SKM-1 (cell line): ENCODE results near the gene CTDSP1.

ENCODE experiments used
- DNase-seq: peaks from one replicate; lab custom pipeline; 2025; ENCODE audit not compliant: unreplicated experiment; lab: John Stamatoyannopoulos, UW

Gene CTDSP1

GRCh38 chr2:218399391-218400166, at the start of gene CTDSP1:
Gene CTDSP1 (plus strand): TSS chr2:218399868. CDS start chr2:218400091, 223 bp downstream.
- DNase-seq: peak; percentile 81

DNA sequence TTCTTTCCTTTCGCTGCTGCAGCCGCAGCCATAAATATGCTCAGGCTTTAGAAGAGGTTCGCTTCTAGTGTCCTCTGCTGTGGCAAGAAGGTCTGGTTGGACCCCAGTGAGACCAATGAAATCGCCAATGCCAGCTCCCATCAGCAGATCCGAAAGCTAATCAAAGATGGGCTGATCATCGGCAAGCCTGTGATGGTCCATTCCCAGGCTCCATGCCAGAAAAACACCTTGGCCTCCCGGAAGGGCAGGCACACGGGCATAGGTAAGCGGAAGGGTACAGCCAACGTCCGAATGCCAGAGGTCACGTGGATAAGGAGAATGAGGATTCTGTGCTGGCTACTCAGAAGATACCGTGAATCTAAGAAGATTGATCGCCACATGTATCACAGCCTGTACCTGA, 45.6 kb upstream of the CTDSP1 start:
- no peak for DNase-seq

- DNase-seq: no peak
These were observed 44.7 kb upstream of the CTDSP1 start for GRCh38 chr2:218354850-218355443.

DNA sequence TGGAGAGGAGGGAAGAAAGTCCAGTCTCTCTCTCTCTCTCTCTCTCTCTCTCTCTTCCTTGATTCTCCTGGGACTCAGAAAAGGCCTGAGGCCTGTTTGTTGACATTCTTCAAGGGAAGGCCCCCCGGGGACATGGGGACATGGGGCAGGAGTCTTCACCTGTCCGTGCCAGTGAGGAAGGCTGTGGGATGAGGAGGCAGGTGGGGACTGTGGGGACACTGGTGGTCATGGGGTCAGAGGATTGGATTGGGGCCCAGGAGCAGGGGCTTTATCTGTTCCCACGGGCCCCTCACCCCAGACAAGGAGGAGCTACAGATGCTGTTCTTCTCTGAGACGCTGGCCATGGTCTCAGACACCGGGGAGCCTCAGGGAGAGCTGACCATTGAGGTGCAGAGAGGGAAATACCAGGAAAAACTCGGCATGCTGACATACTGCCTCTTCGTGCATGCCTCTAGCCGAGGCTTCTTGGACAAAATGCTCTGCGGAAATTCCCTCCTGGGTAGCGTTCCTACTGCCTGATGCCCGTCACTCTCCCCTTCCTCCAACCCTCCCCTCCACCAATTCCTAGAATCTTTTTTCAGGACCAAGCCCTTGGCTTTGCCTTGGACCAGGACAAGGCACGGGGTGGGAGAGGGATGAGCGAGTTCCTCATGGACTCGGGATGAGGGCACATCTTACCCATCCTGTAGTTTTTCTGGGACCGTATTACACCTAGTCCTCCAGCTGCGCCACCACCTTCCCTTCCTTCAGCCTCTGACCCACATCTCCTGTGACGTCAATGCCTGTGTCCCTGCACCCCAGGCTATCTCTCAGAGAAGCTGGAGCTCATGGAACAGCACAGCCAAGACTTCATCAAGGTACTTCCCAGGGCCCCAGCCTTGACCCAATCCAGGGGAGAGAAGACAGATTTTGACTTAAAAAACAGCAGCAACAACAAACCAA, 42.2 kb upstream of the CTDSP1 start:
- DNase-seq: no peak

DNA sequence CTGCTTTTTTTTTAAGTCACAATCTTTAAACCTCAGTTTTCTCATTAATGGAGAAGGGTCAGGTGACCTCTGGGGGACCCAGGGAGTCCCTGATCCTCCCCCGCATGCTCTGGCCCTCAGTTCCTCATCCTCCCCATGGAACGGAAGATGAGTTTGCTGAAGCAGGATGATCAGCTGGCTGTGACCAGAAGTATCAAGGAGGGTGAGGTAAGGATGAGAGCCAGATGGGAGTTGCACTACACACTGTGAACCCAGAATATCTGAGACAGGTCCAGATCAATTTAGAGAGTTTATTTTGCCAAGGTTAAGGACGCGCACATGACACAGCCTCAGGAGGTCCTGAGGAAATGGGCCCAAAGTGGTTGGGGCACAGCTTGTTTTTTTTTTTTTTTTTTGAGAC, 39.2 kb upstream of the CTDSP1 start:
- DNase-seq: peak; percentile 84

DNA sequence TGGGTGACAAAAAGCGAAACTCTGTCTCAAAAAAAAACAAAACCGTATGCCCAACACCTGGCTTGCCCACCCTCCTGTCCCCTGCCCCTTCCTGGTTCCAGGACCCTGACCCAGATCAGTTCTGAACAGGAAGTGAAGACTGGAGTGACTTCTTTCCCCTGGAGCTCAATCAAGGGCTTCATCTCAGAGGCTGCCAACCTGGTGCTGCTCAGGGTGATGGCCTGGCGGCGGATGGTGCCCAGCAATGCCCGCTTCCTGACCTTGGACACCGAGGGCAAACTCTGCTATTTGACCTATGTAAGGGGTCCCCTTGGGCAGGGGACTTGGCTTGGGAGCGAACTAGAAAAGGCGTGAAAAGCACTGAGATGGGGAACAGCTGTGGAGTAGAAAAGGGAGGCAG, 37.1 kb upstream of the CTDSP1 start:
- DNase-seq: no peak

DNA sequence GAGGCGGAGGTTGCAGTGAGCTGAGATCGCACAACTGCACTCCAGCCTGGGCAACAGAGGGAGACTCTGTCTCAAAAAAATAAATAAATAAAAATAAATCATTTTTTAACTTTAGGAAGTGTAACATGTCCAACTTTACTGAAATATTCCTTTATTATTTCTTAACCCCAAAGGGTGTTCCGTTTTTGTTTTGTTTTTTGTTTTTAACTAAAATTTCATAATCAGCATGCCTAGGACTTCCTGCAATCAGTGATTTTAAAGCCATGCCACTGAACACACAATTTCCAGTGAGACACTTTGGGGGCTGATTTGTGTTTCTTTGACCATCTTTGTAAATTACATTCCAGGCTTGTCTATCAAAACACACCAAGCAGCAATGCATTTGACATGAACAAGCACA, 35.9 kb upstream of the CTDSP1 start:
- no peak for DNase-seq

DNA sequence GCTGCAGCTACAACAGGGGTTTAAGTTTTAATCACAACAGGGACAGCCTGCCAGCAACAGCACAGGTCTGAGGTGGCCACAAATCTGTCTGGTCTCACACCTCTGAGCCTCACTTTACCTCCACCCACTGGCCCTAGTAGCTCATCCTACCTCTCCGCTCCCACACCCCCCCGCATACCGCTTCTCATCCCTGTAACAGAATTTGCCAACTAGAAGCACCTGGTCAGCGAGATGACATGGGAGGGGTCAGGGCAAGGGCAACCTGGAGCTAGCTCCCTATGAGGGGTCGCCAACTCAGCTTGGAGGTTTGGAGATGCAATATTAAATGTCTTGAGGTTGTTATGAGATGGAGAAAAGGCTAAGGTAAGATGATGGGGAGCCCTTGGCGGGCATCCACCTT, 35.5 kb upstream of the CTDSP1 start:
- DNase-seq: no peak

GRCh38 chr2:218366621-218367414, 32.9 kb upstream of the CTDSP1 start:
- no peak for DNase-seq

DNA sequence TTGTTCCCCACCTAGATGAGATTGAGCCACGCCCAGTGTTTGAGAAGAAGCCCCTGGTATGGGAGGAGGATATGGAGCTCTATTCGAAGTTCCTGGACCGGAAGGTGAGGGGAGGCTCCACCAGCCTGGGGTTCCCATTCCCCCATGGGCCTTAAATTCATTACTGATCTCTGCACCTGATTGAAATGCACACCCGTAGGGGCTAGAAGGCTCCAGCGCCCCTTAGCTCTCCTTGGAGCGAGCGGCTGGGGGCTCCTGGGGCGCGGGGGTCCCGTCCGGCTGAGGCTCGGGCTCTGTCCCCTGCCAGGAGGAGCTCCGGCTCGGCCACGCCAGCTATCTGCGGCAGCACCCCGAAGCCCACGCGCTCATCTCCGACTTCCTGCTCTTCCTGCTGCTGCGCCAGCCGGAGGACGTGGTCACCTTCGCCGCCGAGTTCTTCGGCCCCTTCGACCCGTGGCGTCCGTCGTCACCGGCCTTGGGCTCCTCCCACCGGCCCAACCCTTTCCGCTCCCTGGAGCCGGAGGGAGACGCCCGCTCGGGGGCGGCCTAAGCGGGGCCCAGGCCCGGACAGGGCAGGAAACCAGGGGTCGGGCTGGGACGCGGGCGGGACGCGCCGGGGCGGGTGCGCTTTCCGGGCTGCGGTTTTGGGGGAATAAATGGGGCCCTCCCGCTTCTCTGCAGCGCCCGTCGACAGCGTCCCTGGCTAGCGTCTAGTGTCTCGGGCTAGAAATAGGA, 32.1 kb upstream of the CTDSP1 start:
- DNase-seq: peak; percentile 69

- DNase-seq: no peak
These were observed 31.5 kb upstream of the CTDSP1 start for GRCh38 chr2:218368150-218368528.

DNA sequence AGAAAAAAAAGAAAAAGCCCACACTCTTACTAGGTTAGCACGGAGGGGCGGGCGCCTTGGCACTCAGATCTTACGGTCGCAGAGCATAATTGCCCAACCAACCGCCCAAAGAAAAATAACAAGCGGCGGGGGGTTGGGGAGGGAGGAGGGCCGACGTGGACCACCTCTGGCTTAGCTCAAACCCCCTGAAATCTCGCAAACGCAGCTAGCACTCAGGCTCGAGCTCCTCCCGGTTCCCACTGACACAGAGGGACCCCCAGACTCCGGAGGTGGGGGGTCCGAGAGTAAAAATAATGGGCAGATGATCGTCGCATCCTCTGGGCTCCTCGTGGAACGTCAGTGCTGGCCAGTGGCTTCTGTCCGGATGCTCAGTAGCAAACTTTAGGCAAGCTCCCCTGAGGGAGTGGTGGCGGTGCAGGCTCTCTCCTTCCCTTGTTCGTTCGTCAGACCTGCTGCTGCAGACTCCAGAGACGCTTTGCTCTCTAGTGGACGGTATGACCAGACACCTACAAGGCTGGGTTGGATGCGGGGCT, 31.0 kb upstream of the CTDSP1 start:
- DNase-seq: no peak

GRCh38 chr2:218369330-218369729, 30.3 kb upstream of the CTDSP1 start:
- no peak for DNase-seq

GRCh38 chr2:218370410-218371063, 29.1 kb upstream of the CTDSP1 start:
- DNase-seq: peak; percentile 98

GRCh38 chr2:218371983-218372350, 27.7 kb upstream of the CTDSP1 start:
- no peak for DNase-seq

GRCh38 chr2:218374795-218375194, 24.9 kb upstream of the CTDSP1 start:
- no peak for DNase-seq

DNA sequence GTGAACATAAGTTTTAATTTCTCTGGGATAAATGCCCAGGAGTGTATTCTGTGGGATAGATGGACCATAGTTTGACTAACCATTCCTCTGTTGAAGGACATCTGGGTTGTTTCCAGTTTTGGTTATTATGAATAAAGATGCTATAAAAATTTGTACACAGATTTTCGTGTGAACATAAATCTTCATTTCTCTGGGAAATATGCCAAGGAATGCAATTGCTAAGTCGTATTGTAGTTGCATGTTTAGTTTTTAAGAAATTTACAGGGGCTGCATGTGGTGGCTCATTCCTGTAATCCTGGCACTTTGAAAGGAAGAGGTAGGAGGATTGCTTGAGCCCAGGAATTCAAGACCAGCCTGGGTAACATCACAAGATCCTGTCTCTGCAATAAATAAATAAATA, 24.5 kb upstream of the CTDSP1 start:
- DNase-seq: no peak

DNA sequence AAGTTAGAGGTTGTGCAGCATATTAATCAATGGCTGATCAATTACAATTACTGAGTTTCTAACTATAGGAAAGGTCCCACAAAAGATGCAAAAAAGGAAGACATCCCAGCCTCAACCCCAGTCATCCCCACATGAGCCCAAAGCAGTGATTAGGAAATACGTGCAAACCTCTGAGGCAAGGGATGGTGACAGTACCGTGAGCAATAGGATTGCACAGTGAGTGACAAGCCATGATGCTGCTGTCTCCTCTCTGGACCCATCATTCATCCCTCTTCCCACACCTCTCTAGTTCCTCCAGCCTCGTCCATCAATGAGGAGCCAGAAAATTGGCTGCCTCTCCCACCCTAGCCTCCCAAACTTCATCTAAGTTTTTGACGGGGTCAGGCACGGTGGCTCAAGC, 21.6 kb upstream of the CTDSP1 start:
- DNase-seq: no peak

DNA sequence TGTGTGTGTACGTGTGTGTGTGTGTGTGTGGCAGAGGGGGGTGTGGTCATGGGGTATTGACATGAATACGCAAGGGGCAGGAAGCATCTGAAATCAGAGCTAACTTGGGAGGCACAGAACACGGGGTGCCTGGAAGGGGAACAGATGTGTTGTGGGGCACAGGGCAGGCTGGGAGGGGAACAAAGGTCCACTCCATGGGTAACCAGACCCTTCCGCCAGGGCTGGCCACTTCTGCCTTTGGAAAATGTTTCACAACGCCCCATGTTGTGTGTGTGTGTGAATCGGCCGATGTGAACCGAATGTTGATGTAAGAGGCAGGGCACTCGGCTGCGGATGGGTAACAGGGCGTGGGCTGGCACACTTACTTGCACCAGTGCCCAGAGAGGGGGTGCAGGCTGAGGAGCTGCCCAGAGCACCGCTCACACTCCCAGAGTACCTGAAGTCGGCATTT, 17.7 kb upstream of the CTDSP1 start, which contains the start of gene SLC11A1:
SLC11A1 (plus strand) TSS at position 358 of the 451 bp plus-strand sequence. CDS start 96 bp downstream, outside the sequence.
- peak; percentile 37 for DNase-seq
